SJSA1 (cell line): ENCODE measurements around the gene SLC30A2. TPM values are rescaled to one million over a fixed set of nuclear protein-coding genes. Genes with fewer than 3 reads are reported as not detected.

ENCODE experiments used
- DNase-seq, 2 experiments: peaks; one replicate each; pipeline ENCODE4 v3.0.0-alpha.2; 2015 to 2020; ENCODE audit warnings: low spot score in 2 of 2, low read depth in 1 of 2
- H3K27ac ChIP-seq: fragments of 250-450 bp; sonication (Bioruptor Pico); 2 replicates; pipeline ENCODE4 v1.5.1; 2020; ENCODE audit warnings: mild to moderate bottlenecking, moderate library complexity
- H3K27me3 ChIP-seq: fragments of 250-450 bp; sonication (Bioruptor Pico); replicated peaks from 2 replicates; pipeline ENCODE4 v1.5.1; 2020; ENCODE audit warnings: mild to moderate bottlenecking, moderate library complexity
- H3K36me3 ChIP-seq: fragments of 250-450 bp; sonication (Bioruptor Pico); 2 replicates; pipeline ENCODE4 v1.5.1; 2020; ENCODE audit warnings: mild to moderate bottlenecking
- H3K4me1 ChIP-seq: fragments of 250-450 bp; sonication (Bioruptor Pico); replicated peaks from 2 replicates; pipeline ENCODE4 v1.6.1; 2021; ENCODE audit warnings: mild to moderate bottlenecking
- H3K4me3 ChIP-seq: fragments of 250-450 bp; sonication (Bioruptor Pico); 2 replicates; pipeline ENCODE4 v1.5.1; 2020; ENCODE audit warnings: mild to moderate bottlenecking
- H3K9me3 ChIP-seq: fragments of 250-450 bp; sonication (Bioruptor Pico); replicated peaks from 2 replicates; pipeline ENCODE4 v1.5.1; 2020; ENCODE audit warnings: mild to moderate bottlenecking
- total RNA-seq: library from RNA; depleted of rRNA; stranded (reverse); fragments of >200 nt; shearing (Covaris generic); gene quantifications from 2 replicates; pipeline ENCODE4 v1.2.3, GENCODE V29; 2014

Gene SLC30A2
- total RNA-seq, 1 experiment from 2014 or later: not detected

- Histone ChIP-seq H3K4me3 (no peak overlapping the region), H3K9me3 (no peaks in the 10 kb centered on the region), H3K27ac (no peak overlapping the region), H3K36me3 (no peaks in the 10 kb centered on the region), H3K27me3 (peaks cover 49% of the 10 kb centered on the region), H3K4me1 (no peaks in the 10 kb centered on the region)
- no peak for DNase-seq
Observed at GRCh38 chr1:26059906-26060305, 14.0 kb upstream of the SLC30A2 start.

GRCh38 chr1:26058052-26058595 is 12.2 kb upstream of the SLC30A2 start:
- Histone ChIP-seq H3K4me3 (no peak overlapping the region), H3K27ac (no peak overlapping the region), H3K4me1 (no peaks in the 10 kb centered on the region), H3K36me3 (no peaks in the 10 kb centered on the region), H3K27me3 (peaks cover 54% of the 10 kb centered on the region), H3K9me3 (no peaks in the 10 kb centered on the region)
- no peak for DNase-seq

- no peak for DNase-seq
- Histone ChIP-seq H3K4me1 (no peaks in the 10 kb centered on the region), H3K27ac (no peak overlapping the region), H3K36me3 (no peaks in the 10 kb centered on the region), H3K27me3 (peaks cover 61% of the 10 kb centered on the region), H3K9me3 (no peaks in the 10 kb centered on the region), H3K4me3 (no peak overlapping the region)
Observed at GRCh38 chr1:26057189-26057588, 11.3 kb upstream of the SLC30A2 start.

GRCh38 chr1:26055041-26055440 is 9.1 kb upstream of the SLC30A2 start:
- Histone ChIP-seq H3K4me3 (no peak overlapping the region), H3K27ac (no peak overlapping the region), H3K27me3 (peaks cover 71% of the 10 kb centered on the region), H3K36me3 (no peaks in the 10 kb centered on the region), H3K4me1 (no peaks in the 10 kb centered on the region), H3K9me3 (no peaks in the 10 kb centered on the region)
- no peak for DNase-seq

- Histone ChIP-seq H3K27ac (no peak overlapping the region), H3K4me1 (no peaks in the 10 kb centered on the region), H3K4me3 (no peak overlapping the region), H3K9me3 (no peaks in the 10 kb centered on the region), H3K36me3 (no peaks in the 10 kb centered on the region), H3K27me3 (peaks cover 65% of the 10 kb centered on the region)
- DNase-seq: no peak
Observed at GRCh38 chr1:26053718-26054560, 8.0 kb upstream of the SLC30A2 start.

GRCh38 chr1:26050248-26050640 is 4.3 kb upstream of the SLC30A2 start:
- Histone ChIP-seq H3K27me3 (peaks cover 83% of the 10 kb centered on the region), H3K9me3 (no peaks in the 10 kb centered on the region), H3K36me3 (no peaks in the 10 kb centered on the region), H3K4me1 (peaks cover 5% of the 10 kb centered on the region), H3K27ac (no peak overlapping the region), H3K4me3 (no peak overlapping the region)
- DNase-seq: no peak

GRCh38 chr1:26049531-26050247 is 3.8 kb upstream of the SLC30A2 start:
- Histone ChIP-seq H3K36me3 (no peaks in the 10 kb centered on the region), H3K27ac (no peak overlapping the region), H3K4me1 (peaks cover 5% of the 10 kb centered on the region), H3K9me3 (no peaks in the 10 kb centered on the region), H3K4me3 (no peak overlapping the region), H3K27me3 (peaks cover 83% of the 10 kb centered on the region)
- DNase-seq: no peak

GRCh38 chr1:26047278-26047874 is 1.5 kb upstream of the SLC30A2 start:
- no peak overlapping the region for H3K4me3 ChIP-seq
- H3K27me3 ChIP-seq: peaks cover 84% of the 10 kb centered on the region
- no peak for DNase-seq
- no peak overlapping the region for H3K27ac ChIP-seq
- peaks cover 5% of the 10 kb centered on the region for H3K4me1 ChIP-seq
- no peaks in the 10 kb centered on the region for H3K36me3 ChIP-seq
- H3K9me3 ChIP-seq: no peaks in the 10 kb centered on the region

- DNase-seq: no peak
- Histone ChIP-seq H3K9me3 (no peaks in the 10 kb centered on the region), H3K4me1 (peaks cover 5% of the 10 kb centered on the region), H3K27ac (no peak overlapping the region), H3K4me3 (no peak overlapping the region), H3K27me3 (peaks cover 80% of the 10 kb centered on the region), H3K36me3 (no peaks in the 10 kb centered on the region)
Observed at GRCh38 chr1:26046246-26047095, 553 bp upstream of the SLC30A2 start.

- Histone ChIP-seq H3K27me3 (peaks cover 73% of the 10 kb centered on the region), H3K4me1 (peaks cover 5% of the 10 kb centered on the region), H3K9me3 (no peaks in the 10 kb centered on the region), H3K27ac (no peak overlapping the region), H3K4me3 (no peak overlapping the region), H3K36me3 (no peaks in the 10 kb centered on the region)
- DNase-seq: no peak
Observed at GRCh38 chr1:26044971-26045721, 772 bp downstream of the SLC30A2 start.

- Histone ChIP-seq H3K27ac (no peak overlapping the region), H3K36me3 (no peaks in the 10 kb centered on the region), H3K27me3 (peaks cover 75% of the 10 kb centered on the region), H3K4me3 (no peak overlapping the region), H3K4me1 (peaks cover 5% of the 10 kb centered on the region), H3K9me3 (no peaks in the 10 kb centered on the region)
- no peak for DNase-seq
Observed at GRCh38 chr1:26044414-26044813, 1.5 kb downstream of the SLC30A2 start.

GRCh38 chr1:26043765-26044164 is 2.2 kb downstream of the SLC30A2 start:
- no peak overlapping the region for H3K27ac ChIP-seq
- H3K27me3 ChIP-seq: peaks cover 70% of the 10 kb centered on the region
- H3K36me3 ChIP-seq: no peaks in the 10 kb centered on the region
- no peak for DNase-seq
- H3K4me3 ChIP-seq: no peak overlapping the region
- peaks cover 5% of the 10 kb centered on the region for H3K4me1 ChIP-seq
- H3K9me3 ChIP-seq: no peaks in the 10 kb centered on the region

GRCh38 chr1:26041978-26042377 is 3.9 kb downstream of the SLC30A2 start:
- H3K9me3 ChIP-seq: no peaks in the 10 kb centered on the region
- H3K27ac ChIP-seq: no peak overlapping the region
- peaks cover 5% of the 10 kb centered on the region for H3K4me1 ChIP-seq
- DNase-seq: no peak
- H3K27me3 ChIP-seq: peaks cover 53% of the 10 kb centered on the region
- H3K4me3 ChIP-seq: no peak overlapping the region
- no peaks in the 10 kb centered on the region for H3K36me3 ChIP-seq
